Heart left ventricle (tissue), 13 donors: Measurements from ENCODE around the gene DSCAML1.

ENCODE experiments used
- CTCF ChIP-seq, 12 donors: fragments of 200-600 bp; sonication (generic) in 4 of 12; IDR thresholded peaks; one replicate each; pipeline versions ENCODE4 v1.5.0 to v1.8.0; 2018 to 2022; ENCODE audit warnings: antibody characterized with exemption in 12 of 12, mild to moderate bottlenecking in 5 of 12
- POLR2A ChIP-seq, 2 donors: fragments of 450-650 bp; IDR thresholded peaks; one replicate each; pipeline ENCODE4 v1.6.1; 2017; ENCODE audit warnings: antibody characterized with exemption in 2 of 2, mild to moderate bottlenecking in 2 of 2, moderate library complexity in 2 of 2
- donor health status: ischemic (EF 13 %, LVEDD 7.1; RV severe dilation, severe dysfunction).
- donor health status: DM: no; HTN: yes; CAD: no.
- donor health status: DM: no; HTN: no; CAD: no.
- donor health status: ischemic (EF 25% LVEDD 6.9; RV normal size, moderate dysfunction).
- donor health status: ischemic (EF 25% LVEDD 5.7; RV mildly dilated, moderate dysfunction).
- donor health status: ischemic (EF 35%, LVEDD 5.7; RV mildly dilated, moderate dysfunction).
- donor health status: nonischemic (EF 11% LVEDD 7.7; RV severe dilation, severe dysfunction).
- donor health status: DM: yes; HTN: yes; CAD: no.
- donor health status: PGD.
- donor health status: ischemic (EF 29% LVEDD 5.4; RV normal size, mild dysfunction).
- donor health status: nonischemic (EF 23%, LVEDD 6.1; RV moderate dilation, normal function).

GRCh38 chr11:117523680-117524079 is 273.3 kb downstream of the DSCAML1 start:
- TF ChIP-seq CTCF (IDR thresholded peaks at IDR 0.05) (no peak), POLR2A (IDR thresholded peaks at IDR 0.05) (no peak)
